Activated CD8-positive, alpha-beta memory T cell treated with anti-CD3 and anti-CD28 coated beads, Interleukin-2, amount 50 U/mL, for 48 hours (primary cell): ENCODE data around the gene DBP.
"Not testable (repeated sequence)": the region's sequence is repeated elsewhere in the genome, so short reads cannot be mapped to it uniquely, and the experiment has no call there.

Experiments
- DNase-seq: peaks from one replicate; pipeline ENCODE4 v3.0.0-alpha.2; 2020

DBP gene

GRCh38 chr19:48664476-48664875 lies 27.3 kb upstream of the DBP start:
- DNase-seq = no peak

- DNase-seq = no peak
Measured at GRCh38 chr19:48663667-48664066, 26.5 kb upstream of the DBP start.

GRCh38 chr19:48661711-48662090 lies 24.5 kb upstream of the DBP start:
- no peak for DNase-seq

GRCh38 chr19:48660852-48661710 lies 23.9 kb upstream of the DBP start:
- peak; percentile 89 for DNase-seq

- DNase-seq = no peak
Measured at GRCh38 chr19:48659768-48660167, 22.6 kb upstream of the DBP start.

GRCh38 chr19:48658483-48658882 lies 21.3 kb upstream of the DBP start:
- no peak for DNase-seq

- DNase-seq = not testable (repeated sequence)
Measured at GRCh38 chr19:48657828-48658227, 20.6 kb upstream of the DBP start.

GRCh38 chr19:48656840-48657474 lies 19.8 kb upstream of the DBP start:
- DNase-seq = no peak

- DNase-seq = no peak
Measured at GRCh38 chr19:48654299-48655059, 17.3 kb upstream of the DBP start.

- no peak for DNase-seq
Measured at GRCh38 chr19:48651683-48652048, 14.5 kb upstream of the DBP start.

GRCh38 chr19:48650974-48651682 lies 13.9 kb upstream of the DBP start:
- DNase-seq = no peak

- DNase-seq = no peak
Measured at GRCh38 chr19:48648134-48648533, 11.0 kb upstream of the DBP start.

- no peak for DNase-seq
Measured at GRCh38 chr19:48646722-48647216, 9.6 kb upstream of the DBP start.

- DNase-seq = peak; percentile 91
Measured at GRCh38 chr19:48646001-48646721, 9.0 kb upstream of the DBP start, which contains the start of gene CA11. CA11 (minus strand) TSS chr19:48646187; CDS start chr19:48645632, 555 bp downstream.

GRCh38 chr19:48645620-48646000 lies 8.4 kb upstream of the DBP start:
- no peak for DNase-seq

- DNase-seq = peak; percentile 84
Measured at GRCh38 chr19:48644839-48645619, 7.8 kb upstream of the DBP start.

GRCh38 chr19:48644355-48644754 lies 7.2 kb upstream of the DBP start:
- no peak for DNase-seq

- no peak for DNase-seq
Measured at GRCh38 chr19:48642862-48643261, 5.7 kb upstream of the DBP start.

- DNase-seq = no peak
Measured at GRCh38 chr19:48641850-48642249, 4.7 kb upstream of the DBP start.

GRCh38 chr19:48639483-48640375 lies 2.5 kb upstream of the DBP start:
- DNase-seq = no peak
